ENCODE data around the gene PROX1. TPM values are rescaled to one million over a fixed set of nuclear protein-coding genes. Genes with fewer than 3 reads are reported as not detected.

PROX1 gene
- total RNA-seq, 1 experiment from 2014 or later: 0.40 TPM

DNA sequence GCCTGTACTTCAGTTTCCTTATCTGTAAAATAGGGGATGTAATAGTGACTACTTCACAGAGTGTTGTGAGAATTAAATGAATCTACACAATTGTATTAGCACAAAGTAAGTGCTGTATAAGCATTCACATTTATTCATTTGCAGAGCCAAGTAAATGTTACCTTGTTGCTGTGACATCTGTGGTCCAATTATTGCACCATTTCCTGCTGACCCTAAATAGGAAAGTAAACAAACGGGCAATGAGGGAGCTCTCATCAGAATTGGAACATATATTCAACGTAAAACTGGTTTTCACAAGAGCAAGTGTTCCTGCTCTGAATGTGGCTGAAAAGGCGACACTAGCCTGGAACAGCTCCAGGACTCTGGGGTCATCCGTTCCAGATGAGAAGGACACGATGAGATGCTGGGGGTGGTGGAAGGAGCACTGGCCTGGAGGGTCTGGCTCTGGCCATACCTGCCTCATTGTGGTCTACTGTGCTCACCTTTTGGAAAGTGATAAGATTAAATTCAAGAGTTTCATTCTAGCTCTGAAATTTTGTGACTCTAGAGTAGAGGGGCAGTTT lies 34.5 kb downstream of the PROX1 start:
- peaks cover 91% of the 10 kb centered on the region for H3K27me3 Mint-ChIP-seq (ENCODE audit: unreplicated experiment)
- intact Hi-C loops (cut with micrococcal nuclease; ENCODE audit: unreplicated experiment): no loop called here
- TF ChIP-seq, protein P1, sequence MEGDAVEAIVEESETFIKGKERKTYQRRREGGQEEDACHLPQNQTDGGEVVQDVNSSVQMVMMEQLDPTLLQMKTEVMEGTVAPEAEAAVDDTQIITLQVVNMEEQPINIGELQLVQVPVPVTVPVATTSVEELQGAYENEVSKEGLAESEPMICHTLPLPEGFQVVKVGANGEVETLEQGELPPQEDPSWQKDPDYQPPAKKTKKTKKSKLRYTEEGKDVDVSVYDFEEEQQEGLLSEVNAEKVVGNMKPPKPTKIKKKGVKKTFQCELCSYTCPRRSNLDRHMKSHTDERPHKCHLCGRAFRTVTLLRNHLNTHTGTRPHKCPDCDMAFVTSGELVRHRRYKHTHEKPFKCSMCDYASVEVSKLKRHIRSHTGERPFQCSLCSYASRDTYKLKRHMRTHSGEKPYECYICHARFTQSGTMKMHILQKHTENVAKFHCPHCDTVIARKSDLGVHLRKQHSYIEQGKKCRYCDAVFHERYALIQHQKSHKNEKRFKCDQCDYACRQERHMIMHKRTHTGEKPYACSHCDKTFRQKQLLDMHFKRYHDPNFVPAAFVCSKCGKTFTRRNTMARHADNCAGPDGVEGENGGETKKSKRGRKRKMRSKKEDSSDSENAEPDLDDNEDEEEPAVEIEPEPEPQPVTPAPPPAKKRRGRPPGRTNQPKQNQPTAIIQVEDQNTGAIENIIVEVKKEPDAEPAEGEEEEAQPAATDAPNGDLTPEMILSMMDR (IDR thresholded peaks at IDR 0.05; ENCODE audit: unreplicated experiment): no peak
- H3K36me3 Mint-ChIP-seq (ENCODE audit: insufficient read depth, unreplicated experiment): no peaks in the 10 kb centered on the region
- H3K9me3 Mint-ChIP-seq (ENCODE audit: low read depth, unreplicated experiment): no peaks in the 10 kb centered on the region
- H3K4me1 Mint-ChIP-seq (ENCODE audit: low read depth, unreplicated experiment): no peaks in the 10 kb centered on the region
- H3K27ac Mint-ChIP-seq (ENCODE audit: unreplicated experiment): no peak overlapping the region
- DNase-seq: no peak
- CTCF ChIA-PET: no interaction called here
- no peak overlapping the region for H3K4me3 Mint-ChIP-seq (ENCODE audit: low read depth, unreplicated experiment)
- no TSS peak for BruUV-seq (replicated peaks)

DNA sequence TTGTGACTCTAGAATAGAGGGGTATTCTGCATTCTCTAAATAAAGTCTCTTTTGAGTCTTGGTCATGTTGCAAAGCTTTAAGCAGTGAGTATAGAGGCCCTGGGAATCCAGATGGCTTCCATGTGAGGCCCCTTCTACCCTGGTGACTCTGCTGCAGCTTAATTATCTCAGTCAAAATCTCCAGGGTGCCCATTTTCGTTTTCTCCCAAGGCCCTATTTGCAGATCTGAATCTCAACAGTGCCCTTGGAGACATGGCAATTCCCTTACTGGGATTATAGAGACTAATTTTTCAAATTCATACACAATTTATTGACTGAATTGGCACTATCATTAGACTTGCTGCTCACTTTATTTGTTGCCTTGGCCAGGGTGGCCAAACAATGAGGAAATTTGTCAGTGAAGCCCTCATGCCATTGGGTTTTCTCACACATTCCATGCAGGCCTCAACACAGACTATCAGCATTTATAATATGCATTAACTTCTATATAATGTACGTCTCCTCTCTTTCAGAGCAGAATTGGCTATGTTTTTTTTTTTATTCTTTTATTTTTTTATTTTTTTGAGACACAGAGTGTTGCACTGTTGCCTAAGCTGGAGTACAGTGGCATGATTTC lies 35.1 kb downstream of the PROX1 start:
- no TSS peak for BruUV-seq (replicated peaks)
- Mint-ChIP-seq H3K4me3 (ENCODE audit: low read depth, unreplicated experiment) (no peak overlapping the region), H3K27me3 (ENCODE audit: unreplicated experiment) (peaks cover 91% of the 10 kb centered on the region), H3K27ac (ENCODE audit: unreplicated experiment) (no peak overlapping the region), H3K36me3 (ENCODE audit: insufficient read depth, unreplicated experiment) (no peaks in the 10 kb centered on the region), H3K9me3 (ENCODE audit: low read depth, unreplicated experiment) (no peaks in the 10 kb centered on the region), H3K4me1 (ENCODE audit: low read depth, unreplicated experiment) (no peaks in the 10 kb centered on the region)
- no peak for DNase-seq
- TF ChIP-seq, protein P1 (IDR thresholded peaks at IDR 0.05; ENCODE audit: unreplicated experiment): no peak
- CTCF ChIA-PET: interaction anchor here (0.6 kb wide), 1 partner anchor 275 kb away, joined by 3 read pairs; no protein-coding TSS in a partner anchor
- intact Hi-C loops (cut with micrococcal nuclease; ENCODE audit: unreplicated experiment): no loop called here

- TF ChIP-seq, protein P1 (IDR thresholded peaks at IDR 0.05; ENCODE audit: unreplicated experiment): no peak
- Mint-ChIP-seq H3K36me3 (ENCODE audit: insufficient read depth, unreplicated experiment) (no peaks in the 10 kb centered on the region), H3K27me3 (ENCODE audit: unreplicated experiment) (peaks cover 92% of the 10 kb centered on the region), H3K4me3 (ENCODE audit: low read depth, unreplicated experiment) (no peak overlapping the region), H3K27ac (ENCODE audit: unreplicated experiment) (no peak overlapping the region), H3K9me3 (ENCODE audit: low read depth, unreplicated experiment) (no peaks in the 10 kb centered on the region), H3K4me1 (ENCODE audit: low read depth, unreplicated experiment) (no peaks in the 10 kb centered on the region)
- intact Hi-C loops (cut with micrococcal nuclease; ENCODE audit: unreplicated experiment): no loop called here
- CTCF ChIA-PET: no interaction called here
- no TSS peak for BruUV-seq (replicated peaks)
- DNase-seq: no peak
Measured at GRCh38 chr1:214026985-214027384, 39.2 kb downstream of the PROX1 start.

- no peak overlapping the region for H3K27ac Mint-ChIP-seq (ENCODE audit: unreplicated experiment)
- TF ChIP-seq, protein P1 (IDR thresholded peaks at IDR 0.05; ENCODE audit: unreplicated experiment): no peak
- no peak for DNase-seq
- H3K9me3 Mint-ChIP-seq (ENCODE audit: low read depth, unreplicated experiment): no peaks in the 10 kb centered on the region
- intact Hi-C loops (cut with micrococcal nuclease; ENCODE audit: unreplicated experiment): no loop called here
- CTCF ChIA-PET: no interaction called here
- no peaks in the 10 kb centered on the region for H3K36me3 Mint-ChIP-seq (ENCODE audit: insufficient read depth, unreplicated experiment)
- no peaks in the 10 kb centered on the region for H3K4me1 Mint-ChIP-seq (ENCODE audit: low read depth, unreplicated experiment)
- H3K27me3 Mint-ChIP-seq (ENCODE audit: unreplicated experiment): peaks cover 97% of the 10 kb centered on the region
- BruUV-seq (replicated peaks): no TSS peak
- no peak overlapping the region for H3K4me3 Mint-ChIP-seq (ENCODE audit: low read depth, unreplicated experiment)
Measured at GRCh38 chr1:214027498-214027897, 39.7 kb downstream of the PROX1 start.
